HepG2 (cell line): ENCODE data around the gene RPGR. TPM values are rescaled to one million over a fixed set of nuclear protein-coding genes. Genes with fewer than 3 reads are reported as not detected.

Experiments
- ATAC-seq: fragments of 200-7000 bp; cut with Tn5 transposase; 3 replicates; pipeline ENCODE4 v1.9.1; 2020; ENCODE audit warnings: mild to moderate bottlenecking, moderate library complexity
- BruUV-seq: library from RNA; stranded (reverse); fragments of 400-500 nt; replicated peaks from 2 replicates; lab custom pipeline; 2021; lab: Mats Ljungman, UMichigan
- CTCF ChIA-PET: fragments of 300-600 bp; formaldehyde crosslinking; extraction: SDS; loops from one replicate; lab custom pipeline; 2021; ENCODE audit warnings: low total read pairs, inconsistent platforms, low intra/inter-chr PET ratio; lab: Yijun Ruan, JAX
- POLR2A ChIA-PET: fragments of 350-600 bp; sonication (Branson Sonifier 250); formaldehyde crosslinking; loops from one replicate; lab custom pipeline; 2020; ENCODE audit warnings: antibody characterized with exemption, inconsistent platforms; lab: Yijun Ruan, JAX
- DNase-seq: peaks from one replicate; pipeline ENCODE4 v3.0.0-alpha.2; 2015; ENCODE audit warnings: low spot score
- FAIRE-seq: peaks from 3 replicates; lab custom pipeline; 2011; peaks lifted over from hg19 to GRCh38; lab: Jason Lieb, UNC
- H2AFZ ChIP-seq: one replicate; pipeline ENCODE4 v1.6.1; 2011; ENCODE audit warnings: low read length, inconsistent platforms
- H3K27ac ChIP-seq: fragments of 300-600 bp; 3 replicates; pipeline ENCODE4 v1.8.0; 2011; ENCODE audit warnings: mixed run types, mild to moderate bottlenecking, mixed read lengths, low read length, inconsistent platforms; ENCODE audit not compliant: insufficient read depth; ENCODE audit errors: extremely low read length
- H3K27me3 ChIP-seq, 2 experiments: fragments of 200-600 bp in 1 of 2; 2 replicates in 1 of 2; 3 replicates in 1 of 2; pipeline versions ENCODE4 v1.6.0 to v1.8.0; 2011; ENCODE audit warnings: low read length in 2 of 2, mild to moderate bottlenecking in 2 of 2, moderate library complexity in 2 of 2, inconsistent platforms in 1 of 2; ENCODE audit not compliant: insufficient read depth in 2 of 2, control insufficient read depth in 1 of 2
- H3K36me3 ChIP-seq, 2 experiments: fragments of 200-600 bp in 1 of 2; replicated peaks in 1 of 2; 2 replicates in 1 of 2; 3 replicates in 1 of 2; pipeline versions ENCODE4 v1.5.1 to v1.8.0; 2011; ENCODE audit warnings: low read length in 2 of 2, inconsistent platforms in 1 of 2; ENCODE audit not compliant: insufficient read depth in 2 of 2, control insufficient read depth in 1 of 2
- H3K4me1 ChIP-seq: 2 replicates; pipeline ENCODE4 v1.5.1; 2012; ENCODE audit warnings: low read length, inconsistent platforms; ENCODE audit not compliant: insufficient read depth
- H3K4me2 ChIP-seq: 2 replicates; pipeline ENCODE4 v1.6.0; 2011; ENCODE audit warnings: low read depth, low read length, inconsistent platforms
- H3K4me3 ChIP-seq, 3 experiments: fragments of 200-600 bp in 1 of 3; sonication (generic), shearing (Covaris generic) in 1 of 3; replicated peaks in 1 of 3; 2 replicates each; pipeline ENCODE4 v1.5.1; 2011 to 2016; ENCODE audit warnings: low read length in 3 of 3, inconsistent platforms in 2 of 3, low read depth in 2 of 3, mild to moderate bottlenecking in 2 of 3, control low read depth in 1 of 3, mixed read lengths in 1 of 3; ENCODE audit not compliant: insufficient read depth in 1 of 3
- H3K79me2 ChIP-seq: one replicate; pipeline ENCODE4 v1.6.1; 2011; ENCODE audit warnings: low read length, inconsistent platforms; ENCODE audit not compliant: insufficient read depth
- H3K9ac ChIP-seq: 2 replicates; pipeline ENCODE4 v1.6.0; 2011; ENCODE audit warnings: mild to moderate bottlenecking, low read depth, low read length, inconsistent platforms; ENCODE audit not compliant: insufficient read depth
- H3K9me3 ChIP-seq: 2 replicates; pipeline ENCODE4 v1.5.1; 2012; ENCODE audit warnings: mild to moderate bottlenecking, low read length
- H4K20me1 ChIP-seq: 2 replicates; pipeline ENCODE4 v1.6.0; 2011; ENCODE audit warnings: inconsistent platforms, mild to moderate bottlenecking, low read length, moderate library complexity; ENCODE audit not compliant: insufficient read depth
- BORCS8-MEF2B ChIP-seq: sonication (generic); formaldehyde crosslinking; IDR thresholded peaks from 2 replicates; pipeline ENCODE4 v1.8.0; 2022; ENCODE audit warnings: mild to moderate bottlenecking, missing genetic modification reagents
- CAMTA2 ChIP-seq: sonication (generic); formaldehyde crosslinking; IDR thresholded peaks from 2 replicates; pipeline ENCODE4 v1.4.0; 2020; ENCODE audit warnings: mild to moderate bottlenecking, missing genetic modification reagents, borderline replicate concordance
- HMGXB3 ChIP-seq: sonication (generic); formaldehyde crosslinking; IDR thresholded peaks from 2 replicates; pipeline ENCODE4 v1.4.0; 2020; ENCODE audit warnings: missing genetic modification reagents, borderline replicate concordance
- NFE2 ChIP-seq: sonication (generic); formaldehyde crosslinking; IDR thresholded peaks from 2 replicates; pipeline ENCODE4 v1.4.0; 2020; ENCODE audit warnings: missing genetic modification reagents
- NFKB2 ChIP-seq: sonication (generic); formaldehyde crosslinking; IDR thresholded peaks from 2 replicates; pipeline ENCODE4 v1.4.0; 2020; ENCODE audit warnings: missing genetic modification reagents, borderline replicate concordance
- NR3C1 ChIP-seq: sonication (generic); formaldehyde crosslinking; IDR thresholded peaks from 2 replicates; pipeline ENCODE4 v1.4.0; 2020; ENCODE audit warnings: missing genetic modification reagents
- PCBP1 ChIP-seq: fragments of 200-400 bp; formaldehyde crosslinking; IDR thresholded peaks from 2 replicates; pipeline ENCODE4 v1.6.1; 2017; ENCODE audit warnings: mild to moderate bottlenecking, low read depth, low read length, borderline replicate concordance
- SCMH1 ChIP-seq: sonication (generic); formaldehyde crosslinking; IDR thresholded peaks from 2 replicates; pipeline ENCODE4 v1.9.0; 2021; ENCODE audit warnings: missing genetic modification reagents, mild to moderate bottlenecking, borderline replicate concordance
- ZBTB37 ChIP-seq: sonication (generic); formaldehyde crosslinking; IDR thresholded peaks from 2 replicates; pipeline ENCODE4 v1.4.0; 2020; ENCODE audit warnings: mild to moderate bottlenecking, missing genetic modification reagents
- ZNF264 ChIP-seq: sonication (generic); formaldehyde crosslinking; IDR thresholded peaks from 2 replicates; pipeline ENCODE4 v1.4.0; 2020; ENCODE audit warnings: missing genetic modification reagents
- ZNF704 ChIP-seq: sonication (generic); formaldehyde crosslinking; IDR thresholded peaks from 2 replicates; pipeline ENCODE4 v1.8.1; 2023; ENCODE audit warnings: mild to moderate bottlenecking, inconsistent platforms, moderate library complexity, missing genetic modification reagents, borderline replicate concordance
- WGBS: methylation state at CpG from one replicate; pipeline ENCODE4 v1.1.6; 2017; ENCODE audit warnings: low lambda C conversion rate; 5-methylcytosine and 5-hydroxymethylcytosine counted together
- in situ Hi-C: cut with HindIII; loops from 2 replicates; pipeline ENCODE4 v1.10.0; 2017; ENCODE audit warnings: low pct_unique_long_range_greater_than_20kb; ENCODE audit not compliant: extremely low pct_ligation_motif_present
- intact Hi-C: fragments of 100-400 bp; cut with micrococcal nuclease; formaldehyde crosslinking; loops from one replicate; pipeline ENCODE4 v1.10.0; 2022; ENCODE audit not compliant: unreplicated experiment
- polyA plus RNA-seq, 8 experiments: library from polyadenylated mRNA; depleted of rRNA in 3 of 8; stranded (reverse) in 7 of 8; unstranded in 1 of 8; fragments of >200 nt; fragmentation: Illumina TruSeq in 4 of 8; extraction: Trizol in 4 of 8; gene quantifications; 2 replicates each; pipeline versions ENCODE4 v1.2.1 to v1.2.3, GENCODE V29; 2011 to 2016; ENCODE audit warnings: low read depth in 4 of 8, missing spikeins in 1 of 8, mixed read lengths in 1 of 8; ENCODE audit not compliant: insufficient read depth in 1 of 8
- total RNA-seq, 5 experiments: library from RNA; depleted of rRNA; stranded (reverse); fragments of >200 nt; fragmentation: Illumina TruSeq; extraction: Trizol; gene quantifications; 2 replicates each; pipeline ENCODE4 v1.2.3, GENCODE V29; 2016; ENCODE audit warnings: low read depth in 1 of 5
- TF ChIP-seq, protein P1 (sequence below): IDR thresholded peaks from 2 replicates; pipeline ENCODE4 v1.6.1; 2012; ENCODE audit warnings: low read depth, low read length, improper control_type of control experiment
- TF ChIP-seq, protein P2 (sequence below): sonication (generic); formaldehyde crosslinking; IDR thresholded peaks from 2 replicates; pipeline ENCODE4 v1.4.0; 2020; ENCODE audit warnings: missing genetic modification reagents, borderline replicate concordance
- TF ChIP-seq, protein P3 (sequence below): sonication (generic); formaldehyde crosslinking; IDR thresholded peaks from 2 replicates; pipeline ENCODE4 v1.8.1; 2023; ENCODE audit warnings: mild to moderate bottlenecking, missing genetic modification reagents

RPGR gene
- total and polyA plus RNA-seq, 2 of the 13 experiments (the other 11 are each of a cell fraction or from before 2014, with no cell fraction given) = 2.1 to 12.1 TPM

DNA sequence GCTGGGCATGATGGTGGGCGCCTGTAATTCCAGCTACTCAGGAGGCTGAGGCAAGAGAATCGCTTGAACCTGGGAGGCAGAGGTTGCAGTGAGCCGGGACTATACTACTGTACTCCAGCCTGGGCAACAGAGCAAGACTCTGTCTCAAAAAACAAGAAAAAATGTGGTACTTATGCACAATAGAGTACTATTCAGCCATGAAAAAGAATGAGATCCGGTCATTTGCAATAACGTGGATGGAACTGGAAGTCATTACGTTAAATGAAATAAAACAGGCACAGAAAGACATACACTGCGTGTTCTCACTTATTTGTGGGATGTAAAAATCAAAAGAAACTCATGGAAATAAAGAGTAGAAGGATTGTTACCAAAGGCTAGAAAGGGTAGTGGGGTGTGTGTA is 12.1 kb downstream of the RPGR start:
- FAIRE-seq = no peak
- in situ Hi-C loops = no loop called here
- TF ChIP-seq ZBTB37 = no peak
- TF ChIP-seq, protein P1, sequence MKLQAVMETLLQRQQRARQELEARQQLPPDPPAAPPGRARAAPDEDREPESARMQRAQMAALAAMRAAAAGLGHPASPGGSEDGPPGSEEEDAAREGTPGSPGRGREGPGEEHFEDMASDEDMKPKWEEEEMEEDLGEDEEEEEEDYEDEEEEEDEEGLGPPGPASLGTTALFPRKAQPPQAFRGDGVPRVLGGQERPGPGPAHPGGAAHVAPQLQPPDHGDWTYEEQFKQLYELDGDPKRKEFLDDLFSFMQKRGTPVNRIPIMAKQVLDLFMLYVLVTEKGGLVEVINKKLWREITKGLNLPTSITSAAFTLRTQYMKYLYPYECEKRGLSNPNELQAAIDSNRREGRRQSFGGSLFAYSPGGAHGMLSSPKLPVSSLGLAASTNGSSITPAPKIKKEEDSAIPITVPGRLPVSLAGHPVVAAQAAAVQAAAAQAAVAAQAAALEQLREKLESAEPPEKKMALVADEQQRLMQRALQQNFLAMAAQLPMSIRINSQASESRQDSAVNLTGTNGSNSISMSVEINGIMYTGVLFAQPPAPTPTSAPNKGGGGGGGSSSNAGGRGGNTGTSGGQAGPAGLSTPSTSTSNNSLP = no peak
- TF ChIP-seq, protein P2, sequence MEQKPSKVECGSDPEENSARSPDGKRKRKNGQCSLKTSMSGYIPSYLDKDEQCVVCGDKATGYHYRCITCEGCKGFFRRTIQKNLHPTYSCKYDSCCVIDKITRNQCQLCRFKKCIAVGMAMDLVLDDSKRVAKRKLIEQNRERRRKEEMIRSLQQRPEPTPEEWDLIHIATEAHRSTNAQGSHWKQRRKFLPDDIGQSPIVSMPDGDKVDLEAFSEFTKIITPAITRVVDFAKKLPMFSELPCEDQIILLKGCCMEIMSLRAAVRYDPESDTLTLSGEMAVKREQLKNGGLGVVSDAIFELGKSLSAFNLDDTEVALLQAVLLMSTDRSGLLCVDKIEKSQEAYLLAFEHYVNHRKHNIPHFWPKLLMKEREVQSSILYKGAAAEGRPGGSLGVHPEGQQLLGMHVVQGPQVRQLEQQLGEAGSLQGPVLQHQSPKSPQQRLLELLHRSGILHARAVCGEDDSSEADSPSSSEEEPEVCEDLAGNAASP (CRISPR knock-in tag) = no peak
- no peak for TF ChIP-seq SCMH1 (CRISPR knock-in tag)
- TF ChIP-seq BORCS8-MEF2B = no peak
- no peak for TF ChIP-seq CAMTA2 (CRISPR knock-in tag)
- TF ChIP-seq NFKB2 = no peak
- no peak for TF ChIP-seq NFE2 (CRISPR knock-in tag)
- TF ChIP-seq ZNF264 (CRISPR knock-in tag) = no peak
- no peak for TF ChIP-seq HMGXB3
- no peak for TF ChIP-seq PCBP1
- TF ChIP-seq ZNF704 = no peak
- TF ChIP-seq NR3C1 (CRISPR knock-in tag) = no peak
- TF ChIP-seq, protein P3, sequence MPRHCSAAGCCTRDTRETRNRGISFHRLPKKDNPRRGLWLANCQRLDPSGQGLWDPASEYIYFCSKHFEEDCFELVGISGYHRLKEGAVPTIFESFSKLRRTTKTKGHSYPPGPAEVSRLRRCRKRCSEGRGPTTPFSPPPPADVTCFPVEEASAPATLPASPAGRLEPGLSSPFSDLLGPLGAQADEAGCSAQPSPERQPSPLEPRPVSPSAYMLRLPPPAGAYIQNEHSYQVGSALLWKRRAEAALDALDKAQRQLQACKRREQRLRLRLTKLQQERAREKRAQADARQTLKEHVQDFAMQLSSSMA (CRISPR knock-in tag) = no peak

More for the DNA sequence above, 12.1 kb downstream of the RPGR start:
- Histone ChIP-seq H3K4me2 (no peak overlapping the region), H3K36me3 (peaks cover 0 to 2% of the 10 kb centered on the region in 2 experiments; a peak in 2 of 5 replicates), H3K4me3 (no peak overlapping the region), H3K27ac (no peak overlapping the region), H3K9me3 (no peaks in the 10 kb centered on the region), H3K79me2 (no peaks in the 10 kb centered on the region), H4K20me1 (no peaks in the 10 kb centered on the region), H3K4me1 (no peaks in the 10 kb centered on the region), H3K27me3 (no peaks in the 10 kb centered on the region), H3K9ac (no peak overlapping the region), H2AFZ (no peak overlapping the region)
- DNase-seq (no peak), ATAC-seq (no peak)
- 99% methylated on average over 7 of the region's 7 CpGs for WGBS
- no TSS peak for BruUV-seq
- intact Hi-C loops = no loop called here
- POLR2A ChIA-PET = no interaction called here
- CTCF ChIA-PET = no interaction called here
